GM21367 (cell line): Measurements from ENCODE around the gene SFI1.
"Not testable (repeated sequence)": the region's sequence is repeated elsewhere in the genome, so short reads cannot be mapped to it uniquely, and the experiment has no call there.

Experiments used
- ATAC-seq: cut with Tn5 transposase; IDR thresholded peaks from one replicate; pipeline ENCODE4 v1.9.1; 2021; ENCODE audit not compliant: unreplicated experiment

Gene SFI1

GRCh38 chr22:31490496-31490925 is 5.8 kb upstream of the SFI1 start:
- ATAC-seq = peak; percentile 37

- no peak for ATAC-seq
Measured at GRCh38 chr22:31491218-31491962, 4.9 kb upstream of the SFI1 start.

DNA sequence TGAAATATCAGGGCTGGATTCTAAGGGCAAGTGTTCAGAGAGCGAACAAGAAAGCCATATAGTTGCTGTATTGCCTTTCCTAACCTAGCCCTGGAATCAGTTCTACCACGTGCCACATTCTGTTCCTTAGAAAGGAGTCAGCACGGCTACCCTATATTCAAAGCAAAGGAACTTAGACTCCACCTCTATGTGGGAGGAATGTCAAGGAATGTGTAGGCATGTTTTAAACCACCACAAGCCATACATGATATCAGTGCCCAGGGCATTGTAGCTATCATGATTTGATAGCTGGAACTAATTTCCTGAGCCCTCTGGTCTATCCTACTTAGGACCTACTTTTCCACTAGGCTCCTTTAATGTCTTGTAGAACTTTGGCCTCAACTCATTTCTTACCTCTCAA is 4.2 kb upstream of the SFI1 start:
- no peak for ATAC-seq

- ATAC-seq = not testable (repeated sequence)
Measured at GRCh38 chr22:31493355-31493754, 3.0 kb upstream of the SFI1 start.

- ATAC-seq = no peak
Measured at GRCh38 chr22:31495343-31495742, 993 bp upstream of the SFI1 start.

DNA sequence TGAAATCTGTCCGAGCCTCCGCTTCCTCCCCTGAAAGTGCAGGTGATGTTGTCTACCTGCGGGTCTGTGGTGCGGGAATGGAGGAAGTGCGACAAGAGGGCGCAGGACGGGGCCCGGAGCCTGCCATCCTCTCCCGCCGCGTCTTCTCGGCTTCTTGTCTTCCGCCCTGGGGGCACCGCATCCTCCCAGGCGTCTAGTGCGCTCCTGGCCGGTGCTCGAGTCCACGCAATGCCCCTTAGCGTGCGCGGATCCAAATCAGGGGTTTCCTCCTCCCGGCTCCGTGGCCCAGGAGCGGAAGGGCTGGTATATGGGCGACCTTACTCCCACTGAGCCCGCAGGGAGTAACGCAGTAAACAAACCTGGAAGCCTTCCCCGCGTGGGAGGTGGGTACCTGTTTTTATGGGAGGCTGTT is 405 bp downstream of the SFI1 start:
- ATAC-seq = peak; percentile 6

GRCh38 chr22:31497148-31497938 is 1.0 kb downstream of the SFI1 start:
- no peak for ATAC-seq

GRCh38 chr22:31501738-31502137 is 5.4 kb downstream of the SFI1 start:
- no peak for ATAC-seq

DNA sequence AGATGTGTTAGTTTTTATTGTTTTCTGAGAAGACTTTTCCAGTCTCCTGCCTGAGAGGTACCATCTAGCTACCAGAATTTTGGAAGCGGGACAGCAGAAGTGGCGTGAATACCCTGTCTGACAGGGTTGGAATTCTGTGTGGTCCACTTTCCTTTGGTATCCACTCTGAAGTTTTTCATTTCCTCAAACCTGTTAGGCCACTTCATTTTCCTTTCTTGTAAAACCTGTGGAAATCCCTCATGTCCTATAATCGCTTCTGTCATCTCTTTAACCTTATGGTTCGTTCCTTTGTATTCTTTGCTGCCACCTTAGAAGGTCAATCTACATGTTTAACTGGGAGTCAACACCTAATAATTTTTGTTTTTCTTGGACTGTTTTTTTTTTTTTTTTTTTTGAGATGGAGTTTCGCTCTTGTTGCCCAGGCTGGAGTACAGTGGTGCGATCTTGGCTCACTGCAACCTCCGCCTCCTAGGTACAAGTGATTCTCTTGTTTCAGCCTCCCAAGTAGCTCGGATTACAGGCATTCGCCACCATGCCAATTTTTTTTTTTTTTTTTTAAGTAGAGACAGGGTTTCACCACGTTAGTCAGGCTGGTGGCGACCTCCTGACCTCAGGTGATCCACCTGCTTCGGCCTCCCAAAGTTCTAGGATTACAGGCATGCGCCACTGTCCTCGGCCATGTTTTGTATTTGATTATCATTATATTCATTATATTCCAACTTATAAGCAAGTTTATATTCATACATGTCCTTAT is 7.1 kb downstream of the SFI1 start:
- no peak for ATAC-seq

DNA sequence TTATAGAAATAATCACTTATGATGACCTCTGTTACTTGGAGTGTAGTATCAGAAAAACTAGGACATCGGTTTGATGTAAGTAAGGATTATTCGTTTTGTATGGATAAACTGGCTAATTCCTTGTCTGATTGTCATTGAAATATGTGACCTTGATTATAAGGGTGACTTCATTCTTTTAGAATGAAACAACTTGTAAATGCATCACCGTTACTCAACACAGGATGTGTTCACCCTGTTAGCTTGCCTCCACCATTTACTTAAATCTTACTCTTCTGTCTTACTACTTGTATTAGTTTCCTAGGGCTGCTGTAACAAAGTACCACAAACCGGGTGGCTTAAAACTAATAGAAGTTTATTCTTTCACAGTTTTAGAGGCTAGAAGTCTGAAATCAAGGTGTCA is 7.9 kb downstream of the SFI1 start:
- ATAC-seq = no peak

- not testable (repeated sequence) for ATAC-seq
Measured at GRCh38 chr22:31507517-31507916, 11.2 kb downstream of the SFI1 start.

- no peak for ATAC-seq
Measured at GRCh38 chr22:31508536-31508935, 12.2 kb downstream of the SFI1 start.

DNA sequence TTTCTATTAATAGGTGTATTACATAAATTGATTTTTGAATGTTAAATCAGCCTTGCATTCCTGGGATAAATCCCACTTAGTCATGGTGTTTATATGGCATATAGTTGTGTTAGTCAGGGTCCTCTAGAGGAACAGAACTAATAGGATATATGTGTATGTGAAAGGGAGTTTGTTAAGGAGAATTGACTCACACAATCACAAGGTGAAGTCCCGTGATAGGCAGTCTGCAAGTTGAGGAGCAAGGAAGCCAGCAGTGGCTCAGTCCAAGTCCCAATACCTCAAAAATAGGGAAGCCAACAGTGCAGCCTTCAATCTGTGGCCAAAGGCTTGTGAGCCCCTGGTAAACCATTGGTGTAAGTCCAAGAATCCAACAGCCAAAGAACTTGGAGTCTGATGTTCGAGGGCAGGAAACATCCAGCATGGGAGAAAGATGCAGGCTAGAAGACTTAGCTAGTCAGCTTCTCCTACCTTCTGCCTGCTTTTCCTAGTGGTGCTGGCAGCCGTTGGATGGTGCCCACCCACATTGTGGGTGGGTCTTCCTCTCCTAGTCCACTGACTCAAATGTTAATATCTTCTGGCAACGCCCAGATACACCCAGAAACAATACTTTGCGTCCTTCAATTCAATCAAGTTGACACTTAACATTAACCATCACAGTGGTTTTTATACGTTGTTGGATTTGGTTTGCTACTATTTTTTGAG is 12.9 kb downstream of the SFI1 start:
- no peak for ATAC-seq

DNA sequence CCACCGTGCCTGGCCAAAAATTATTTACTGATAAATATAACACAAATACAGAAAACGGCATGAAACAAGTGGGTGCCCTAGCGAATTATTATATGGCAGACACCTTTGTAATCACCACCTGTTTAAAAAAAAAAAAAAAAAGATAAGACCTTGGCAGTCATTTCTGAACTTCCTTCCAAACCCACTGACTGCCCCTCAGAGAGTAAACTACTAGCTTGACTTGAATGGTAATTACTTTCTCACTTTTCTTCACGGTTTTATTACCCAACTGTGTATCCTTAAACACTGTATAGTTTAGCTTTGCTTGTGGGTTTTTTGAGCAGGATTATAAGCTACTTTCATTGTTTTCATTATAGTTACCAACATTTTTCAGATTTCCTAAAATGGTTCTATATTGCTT is 23.7 kb downstream of the SFI1 start:
- ATAC-seq = no peak

GRCh38 chr22:31524132-31524531 is 27.8 kb downstream of the SFI1 start:
- not testable (repeated sequence) for ATAC-seq

- no peak for ATAC-seq
Measured at GRCh38 chr22:31526270-31526669, 29.9 kb downstream of the SFI1 start.

DNA sequence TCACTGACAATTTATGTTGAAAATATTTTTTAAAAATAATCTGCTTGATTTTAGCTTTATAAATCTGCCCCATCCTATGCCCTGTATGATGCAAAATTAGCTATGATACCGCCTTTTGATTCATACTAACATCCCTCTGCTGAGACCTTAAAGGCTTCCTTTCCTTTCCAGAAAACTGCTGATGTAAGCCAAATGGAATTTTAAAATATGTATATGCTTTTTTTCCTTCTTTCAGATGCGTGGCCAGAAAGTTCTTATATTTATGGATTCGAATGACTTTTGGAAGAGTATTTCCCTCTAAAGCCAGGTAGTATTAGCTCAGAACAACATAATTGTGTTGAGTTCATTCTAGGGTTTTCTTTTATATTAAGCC is 34.5 kb downstream of the SFI1 start:
- ATAC-seq = no peak

DNA sequence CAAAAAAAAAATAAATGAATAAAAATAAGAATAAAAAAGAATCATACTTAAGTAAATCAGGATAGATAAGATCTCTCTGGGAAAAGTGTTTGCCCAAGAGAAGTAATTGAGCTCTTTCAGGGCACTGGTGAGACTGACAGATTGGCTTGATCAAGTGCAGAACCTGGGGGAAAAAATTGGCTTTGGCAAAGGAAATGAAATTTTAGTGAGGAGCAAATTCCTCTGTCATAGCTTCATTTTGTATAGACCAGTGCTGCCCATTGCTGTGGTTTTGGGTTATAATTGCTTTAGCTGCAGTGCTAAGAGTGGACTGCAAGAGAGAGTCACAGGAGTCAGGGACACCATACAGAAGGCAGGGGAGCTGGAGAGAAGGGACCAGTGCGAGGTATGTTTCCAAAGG is 35.7 kb downstream of the SFI1 start:
- ATAC-seq = no peak

- no peak for ATAC-seq
Measured at GRCh38 chr22:31533374-31533773, 37.0 kb downstream of the SFI1 start.

- no peak for ATAC-seq
Measured at GRCh38 chr22:31537019-31537535, 40.7 kb downstream of the SFI1 start.

DNA sequence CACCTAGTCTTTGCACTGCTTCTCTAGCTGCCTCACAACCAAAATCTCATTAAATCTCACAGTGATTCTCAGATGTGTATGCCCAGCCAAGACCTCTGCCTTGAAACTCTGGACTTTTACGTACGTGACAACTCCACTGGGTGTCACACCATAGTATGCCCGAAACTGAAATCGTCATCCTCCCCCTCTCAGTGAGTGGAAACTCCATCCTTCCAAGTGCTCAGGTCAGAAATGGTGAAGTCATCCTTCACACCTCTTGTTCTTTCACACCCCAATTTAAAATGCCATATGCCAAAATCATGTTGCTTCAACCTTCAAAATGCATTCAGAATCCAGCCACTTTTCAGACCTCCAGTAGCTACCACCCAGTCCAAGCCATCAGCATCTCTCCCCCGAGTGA is 42.5 kb downstream of the SFI1 start:
- ATAC-seq = no peak
